Thyroid gland (tissue), 4 donors: ENCODE data around the gene BRS3. TPM values are rescaled to one million over a fixed set of nuclear protein-coding genes. Genes with fewer than 3 reads are reported as not detected.

ENCODE experiments used
- DNase-seq, 2 donors: peaks; one replicate each; pipeline ENCODE4 v3.0.0-alpha.2; 2019
- H3K27ac ChIP-seq, 3 donors: fragments of 200-600 bp; sonication (generic); 1 replicate in 2 of 3; 2 replicates in 1 of 3; pipeline ENCODE4 v1.5.1; 2016 to 2019; ENCODE audit warnings: mild to moderate bottlenecking in 1 of 3, moderate library complexity in 1 of 3
- H3K27me3 ChIP-seq: fragments of 200-600 bp; sonication (generic); one replicate; pipeline ENCODE4 v1.5.1; 2019
- H3K36me3 ChIP-seq, 2 donors: fragments of 200-600 bp; sonication (generic); one replicate each; pipeline ENCODE4 v1.5.1; 2016 to 2019
- H3K4me1 ChIP-seq, 2 donors: fragments of 200-600 bp; sonication (generic); one replicate each; pipeline ENCODE4 v1.5.1; 2017 to 2019
- H3K4me3 ChIP-seq, 3 donors: fragments of 200-600 bp; sonication (generic); replicated peaks in 1 of 3; 1 replicate in 2 of 3; 2 replicates in 1 of 3; pipeline ENCODE4 v1.5.1; 2016; ENCODE audit warnings: mild to moderate bottlenecking in 1 of 3
- H3K9me3 ChIP-seq: fragments of 200-600 bp; sonication (generic); one replicate; pipeline ENCODE4 v1.5.1; 2017
- CTCF ChIP-seq, 6 experiments: fragments of 200-600 bp in 3 of 6; fragments of 450-650 bp in 3 of 6; sonication (generic) in 3 of 6; IDR thresholded peaks; one replicate each; pipeline ENCODE4 v1.5.1; 2016 to 2019; ENCODE audit warnings: antibody characterized with exemption in 6 of 6, mild to moderate bottlenecking in 2 of 6, inconsistent platforms in 1 of 6, moderate library complexity in 1 of 6
- POLR2A ChIP-seq, 2 donors: fragments of 450-650 bp; IDR thresholded peaks; one replicate each; pipeline ENCODE4 v1.6.1; 2017; ENCODE audit warnings: antibody characterized with exemption in 2 of 2, mild to moderate bottlenecking in 2 of 2, moderate library complexity in 1 of 2
- WGBS, 2 donors: methylation state at CpG; one replicate each; pipeline ENCODE4 v1.1.5; 2017; 5-methylcytosine and 5-hydroxymethylcytosine counted together
- intact Hi-C: fragments of 100-400 bp; cut with DNase I; formaldehyde crosslinking; loops from one replicate; pipeline ENCODE4 v1.15.1; 2023
- total RNA-seq, 4 donors: library from RNA; depleted of rRNA; stranded (reverse); fragments of >200 nt; gene quantifications; one replicate each; pipeline ENCODE4 v1.2.3, GENCODE V29; 2016

Gene BRS3
- total RNA-seq, 4 donors from 2014 or later, result not detected

GRCh38 chrX:136528645-136529315, 41.0 kb downstream of the BRS3 start:
- Histone ChIP-seq H3K36me3 (no peaks in the 10 kb centered on the region), H3K4me3 (no peak overlapping the region), H3K27ac (no peak overlapping the region), H3K4me1 (peaks cover 5 to 10% of the 10 kb centered on the region in 2 donors), H3K27me3 (no peaks in the 10 kb centered on the region), H3K9me3 (no peaks in the 10 kb centered on the region)
- 64 to 69% methylated on average over 8 of the region's 8 CpGs for WGBS, 2 donors
- peak; percentile 2 for DNase-seq
- intact Hi-C loops, result no loop called here
- no peak for TF ChIP-seq CTCF (IDR thresholded peaks at IDR 0.05)
- no peak for TF ChIP-seq POLR2A (IDR thresholded peaks at IDR 0.05)

- Histone ChIP-seq H3K4me3 (no peak overlapping the region), H3K36me3 (no peaks in the 10 kb centered on the region), H3K27me3 (no peaks in the 10 kb centered on the region), H3K9me3 (no peaks in the 10 kb centered on the region), H3K27ac (no peak overlapping the region), H3K4me1 (peaks cover 5 to 10% of the 10 kb centered on the region in 2 donors)
- WGBS, 2 donors, result 63 to 80% methylated on average over 2 of the region's 2 CpGs
- TF ChIP-seq POLR2A (IDR thresholded peaks at IDR 0.05) (no peak), CTCF (IDR thresholded peaks at IDR 0.05) (no peak)
- DNase-seq, result no peak
- intact Hi-C loops, result no loop called here
These were observed 42.0 kb downstream of the BRS3 start for GRCh38 chrX:136529795-136530194.

- no peak for DNase-seq
- Histone ChIP-seq H3K27ac (no peak within 1 kb of the TSS), H3K4me3 (no peak within 1 kb of the TSS), H3K4me1 (no peaks in the 10 kb centered on the region), H3K27me3 (no peaks in the 10 kb centered on the region), H3K36me3 (no peaks in the 10 kb centered on the region), H3K9me3 (no peaks in the 10 kb centered on the region)
- TF ChIP-seq POLR2A (IDR thresholded peaks at IDR 0.05) (no peak), CTCF (IDR thresholded peaks at IDR 0.05) (no peak)
- intact Hi-C loops, result no loop called here
- 79 to 82% methylated on average over 3 of the region's 3 CpGs for WGBS, 2 donors
These were observed 44.2 kb downstream of the BRS3 start, which contains the start of gene VGLL1 for GRCh38 chrX:136531951-136532350. VGLL1 (plus strand) TSS chrX:136532215; CDS start chrX:136536021, 3,806 bp downstream.

GRCh38 chrX:136534131-136534530, 46.4 kb downstream of the BRS3 start:
- intact Hi-C loops, result no loop called here
- no peak for DNase-seq
- Histone ChIP-seq H3K9me3 (no peaks in the 10 kb centered on the region), H3K36me3 (no peaks in the 10 kb centered on the region), H3K27me3 (no peaks in the 10 kb centered on the region), H3K27ac (no peak overlapping the region), H3K4me1 (no peaks in the 10 kb centered on the region), H3K4me3 (no peak overlapping the region)
- WGBS, 2 donors, result 87 to 95% methylated on average over 2 of the region's 2 CpGs
- TF ChIP-seq CTCF (IDR thresholded peaks at IDR 0.05) (no peak), POLR2A (IDR thresholded peaks at IDR 0.05) (no peak)

- intact Hi-C loops, result no loop called here
- WGBS, 2 donors, result 82 to 96% methylated on average over 2 of the region's 2 CpGs
- TF ChIP-seq CTCF (IDR thresholded peaks at IDR 0.05) (no peak), POLR2A (IDR thresholded peaks at IDR 0.05) (no peak)
These were observed 51.1 kb downstream of the BRS3 start for GRCh38 chrX:136538811-136539210.

More at GRCh38 chrX:136538811-136539210, 51.1 kb downstream of the BRS3 start:
- no peak overlapping the region for H3K27ac ChIP-seq
- no peak overlapping the region for H3K4me3 ChIP-seq
- H3K36me3 ChIP-seq, result no peaks in the 10 kb centered on the region
- no peaks in the 10 kb centered on the region for H3K27me3 ChIP-seq
- H3K9me3 ChIP-seq, result no peaks in the 10 kb centered on the region
- H3K4me1 ChIP-seq, result no peaks in the 10 kb centered on the region
- no peak for DNase-seq
